Thyroid gland (tissue), 4 donors: ENCODE measurements around the gene OSBP2. TPM values are rescaled to one million over a fixed set of nuclear protein-coding genes. Genes with fewer than 3 reads are reported as not detected.
A peak's percentile ranks its signal among the peaks of the same experiment; 100 is the strongest.

Source experiments
- DNase-seq, 2 donors: peaks; one replicate each; pipeline ENCODE4 v3.0.0-alpha.2; 2019
- H3K27ac ChIP-seq, 3 donors: fragments of 200-600 bp; sonication (generic); 1 replicate in 2 of 3; 2 replicates in 1 of 3; pipeline ENCODE4 v1.5.1; 2016 to 2019; ENCODE audit warnings: mild to moderate bottlenecking in 1 of 3, moderate library complexity in 1 of 3
- H3K27me3 ChIP-seq: fragments of 200-600 bp; sonication (generic); one replicate; pipeline ENCODE4 v1.5.1; 2019
- H3K36me3 ChIP-seq, 2 donors: fragments of 200-600 bp; sonication (generic); one replicate each; pipeline ENCODE4 v1.5.1; 2016 to 2019
- H3K4me1 ChIP-seq, 2 donors: fragments of 200-600 bp; sonication (generic); one replicate each; pipeline ENCODE4 v1.5.1; 2017 to 2019
- H3K4me3 ChIP-seq, 3 donors: fragments of 200-600 bp; sonication (generic); replicated peaks in 1 of 3; 1 replicate in 2 of 3; 2 replicates in 1 of 3; pipeline ENCODE4 v1.5.1; 2016; ENCODE audit warnings: mild to moderate bottlenecking in 1 of 3
- H3K9me3 ChIP-seq: fragments of 200-600 bp; sonication (generic); one replicate; pipeline ENCODE4 v1.5.1; 2017
- CTCF ChIP-seq, 6 experiments: fragments of 200-600 bp in 3 of 6; fragments of 450-650 bp in 3 of 6; sonication (generic) in 3 of 6; IDR thresholded peaks; one replicate each; pipeline ENCODE4 v1.5.1; 2016 to 2019; ENCODE audit warnings: antibody characterized with exemption in 6 of 6, mild to moderate bottlenecking in 2 of 6, inconsistent platforms in 1 of 6, moderate library complexity in 1 of 6
- POLR2A ChIP-seq, 2 donors: fragments of 450-650 bp; IDR thresholded peaks; one replicate each; pipeline ENCODE4 v1.6.1; 2017; ENCODE audit warnings: antibody characterized with exemption in 2 of 2, mild to moderate bottlenecking in 2 of 2, moderate library complexity in 1 of 2
- WGBS, 2 donors: methylation state at CpG; one replicate each; pipeline ENCODE4 v1.1.5; 2017; 5-methylcytosine and 5-hydroxymethylcytosine counted together
- intact Hi-C: fragments of 100-400 bp; cut with DNase I; formaldehyde crosslinking; loops from one replicate; pipeline ENCODE4 v1.15.1; 2023
- total RNA-seq, 4 donors: library from RNA; depleted of rRNA; stranded (reverse); fragments of >200 nt; gene quantifications; one replicate each; pipeline ENCODE4 v1.2.3, GENCODE V29; 2016

The OSBP2 gene
- total RNA-seq, 4 donors from 2014 or later = 7.8 to 13.4 (median 11.5) TPM

- Histone ChIP-seq H3K27ac (no peak within 1 kb of the TSS), H3K27me3 (no peaks in the 10 kb centered on the region), H3K4me3 (peak within 1 kb of the TSS; percentile 64 to 93 (median 69)), H3K36me3 (peaks cover 0 to 4% of the 10 kb centered on the region in 2 donors), H3K9me3 (no peaks in the 10 kb centered on the region), H3K4me1 (peaks cover 5 to 12% of the 10 kb centered on the region in 2 donors)
- TF ChIP-seq POLR2A (IDR thresholded peaks at IDR 0.05) = peak in 1 of 2 donors; percentile 78
- TF ChIP-seq CTCF (IDR thresholded peaks at IDR 0.05) = peak in 3 of 6 experiments; percentile 16 to 28 (median 25)
- intact Hi-C loops = no loop called here
- WGBS, 2 donors = 0 to 4% methylated on average over 22 to 37 of the region's 77 CpGs
- peak; percentile 92 for DNase-seq
Measured at GRCh38 chr22:30667494-30668385, 26.9 kb upstream of the OSBP2 start, which contains the start of gene DUSP18. DUSP18 (minus strand) TSS chr22:30667875; CDS start chr22:30664003, 3,872 bp downstream.

- no peaks in the 10 kb centered on the region for H3K27me3 ChIP-seq
- H3K36me3 ChIP-seq = peaks cover 0 to 2% of the 10 kb centered on the region in 2 donors
- intact Hi-C loops = no loop called here
- no peak for TF ChIP-seq CTCF (IDR thresholded peaks at IDR 0.05)
- TF ChIP-seq POLR2A (IDR thresholded peaks at IDR 0.05) = no peak
- 22 to 23% methylated on average over 8 to 10 of the region's 10 CpGs for WGBS, 2 donors
- no peak for DNase-seq
- no peaks in the 10 kb centered on the region for H3K9me3 ChIP-seq
- peak overlapping the region; percentile 64 to 93 (median 69) for H3K4me3 ChIP-seq
- no peak overlapping the region for H3K27ac ChIP-seq
- peaks cover 5 to 12% of the 10 kb centered on the region in 2 donors for H3K4me1 ChIP-seq
Measured at GRCh38 chr22:30668386-30668710, 26.3 kb upstream of the OSBP2 start.

GRCh38 chr22:30671071-30671470 lies 23.6 kb upstream of the OSBP2 start:
- no peak for DNase-seq
- 65 to 82% methylated on average over 3 of the region's 3 CpGs for WGBS, 2 donors
- H3K36me3 ChIP-seq = no peaks in the 10 kb centered on the region
- no peaks in the 10 kb centered on the region for H3K27me3 ChIP-seq
- peaks cover 5 to 12% of the 10 kb centered on the region in 2 donors for H3K4me1 ChIP-seq
- H3K4me3 ChIP-seq = no peak overlapping the region
- intact Hi-C loops = no loop called here
- TF ChIP-seq POLR2A (IDR thresholded peaks at IDR 0.05) (no peak), CTCF (IDR thresholded peaks at IDR 0.05) (no peak)
- H3K27ac ChIP-seq = no peak overlapping the region
- H3K9me3 ChIP-seq = no peaks in the 10 kb centered on the region

GRCh38 chr22:30673136-30673535 lies 21.5 kb upstream of the OSBP2 start:
- 94% methylated on average over 4 of the region's 4 CpGs for WGBS, 2 donors
- TF ChIP-seq POLR2A (IDR thresholded peaks at IDR 0.05) (no peak), CTCF (IDR thresholded peaks at IDR 0.05) (no peak)
- intact Hi-C loops = no loop called here
- Histone ChIP-seq H3K9me3 (no peaks in the 10 kb centered on the region), H3K4me3 (no peak overlapping the region), H3K27me3 (no peaks in the 10 kb centered on the region), H3K27ac (no peak overlapping the region), H3K36me3 (no peaks in the 10 kb centered on the region), H3K4me1 (peaks cover 5 to 6% of the 10 kb centered on the region in 2 donors)
- DNase-seq = no peak

- no peaks in the 10 kb centered on the region for H3K9me3 ChIP-seq
- H3K4me3 ChIP-seq = no peak overlapping the region
- H3K36me3 ChIP-seq = no peaks in the 10 kb centered on the region
- no peak overlapping the region for H3K27ac ChIP-seq
- H3K27me3 ChIP-seq = no peaks in the 10 kb centered on the region
- no peak for DNase-seq
- intact Hi-C loops = no loop called here
- H3K4me1 ChIP-seq = no peaks in the 10 kb centered on the region
- WGBS, 2 donors = 83 to 90% methylated on average over 6 of the region's 6 CpGs
- no peak for TF ChIP-seq CTCF (IDR thresholded peaks at IDR 0.05)
Measured at GRCh38 chr22:30674482-30674881, 20.2 kb upstream of the OSBP2 start.
